KG1 (cell line): ENCODE results near the gene SPARCL1.

ENCODE experiments used
- DNase-seq: peaks from one replicate; lab custom pipeline; 2025; lab: John Stamatoyannopoulos, UW

The SPARCL1 gene

DNA sequence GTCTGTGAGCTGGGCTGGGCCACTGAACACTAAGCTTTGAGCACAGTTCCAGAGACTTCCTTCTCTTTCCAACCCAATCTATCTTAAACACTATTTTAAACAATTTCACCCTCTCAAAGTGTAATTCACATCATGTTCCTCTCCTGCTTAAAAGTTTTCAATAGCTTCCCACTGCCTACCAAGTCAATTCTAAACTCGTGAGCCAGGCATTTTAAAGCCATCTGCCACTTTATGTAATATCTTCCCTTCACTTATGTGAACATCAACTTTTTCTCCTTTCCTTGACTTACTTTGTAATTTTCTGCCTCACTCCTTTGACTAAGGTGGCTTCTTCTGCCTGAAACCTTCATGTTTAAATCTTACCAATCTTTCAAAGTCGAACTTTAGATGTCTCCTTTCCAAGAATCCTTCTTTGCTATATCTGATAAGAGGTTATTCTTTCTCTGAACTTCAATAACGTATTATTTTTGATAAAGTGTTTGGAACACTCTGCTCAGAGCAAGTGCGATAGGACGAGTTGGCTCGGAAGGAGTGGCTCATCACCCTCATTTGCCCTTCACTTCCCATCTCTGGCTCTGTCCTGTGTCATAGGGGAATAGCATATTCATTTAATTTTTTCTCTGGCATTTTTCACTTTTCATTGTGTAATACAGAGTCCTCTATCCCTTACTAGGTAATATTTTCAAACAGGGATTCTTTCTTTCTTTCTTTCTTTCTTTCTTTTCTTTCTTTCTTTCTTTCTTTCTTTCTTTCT lies 13.0 kb upstream of the SPARCL1 start:
- no peak for DNase-seq

DNA sequence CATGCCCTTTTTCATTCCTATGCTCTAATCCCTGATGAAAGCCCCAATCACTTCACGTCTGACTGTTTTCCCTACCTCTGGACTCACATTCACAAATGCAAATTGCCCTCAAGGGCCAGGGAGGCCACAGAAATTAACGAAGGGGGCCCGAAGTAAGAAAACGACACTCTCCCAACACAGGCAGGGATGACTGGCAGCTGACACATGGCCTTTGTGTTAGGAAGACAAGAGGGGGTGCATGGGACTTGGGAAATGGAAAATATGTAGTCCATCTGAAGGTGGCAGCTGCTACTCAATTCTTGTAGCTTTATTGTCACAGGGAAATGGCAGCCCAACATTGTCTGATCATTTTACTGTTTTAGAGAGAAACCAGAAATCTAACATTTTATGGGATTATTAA lies 12.3 kb upstream of the SPARCL1 start:
- no peak for DNase-seq

DNA sequence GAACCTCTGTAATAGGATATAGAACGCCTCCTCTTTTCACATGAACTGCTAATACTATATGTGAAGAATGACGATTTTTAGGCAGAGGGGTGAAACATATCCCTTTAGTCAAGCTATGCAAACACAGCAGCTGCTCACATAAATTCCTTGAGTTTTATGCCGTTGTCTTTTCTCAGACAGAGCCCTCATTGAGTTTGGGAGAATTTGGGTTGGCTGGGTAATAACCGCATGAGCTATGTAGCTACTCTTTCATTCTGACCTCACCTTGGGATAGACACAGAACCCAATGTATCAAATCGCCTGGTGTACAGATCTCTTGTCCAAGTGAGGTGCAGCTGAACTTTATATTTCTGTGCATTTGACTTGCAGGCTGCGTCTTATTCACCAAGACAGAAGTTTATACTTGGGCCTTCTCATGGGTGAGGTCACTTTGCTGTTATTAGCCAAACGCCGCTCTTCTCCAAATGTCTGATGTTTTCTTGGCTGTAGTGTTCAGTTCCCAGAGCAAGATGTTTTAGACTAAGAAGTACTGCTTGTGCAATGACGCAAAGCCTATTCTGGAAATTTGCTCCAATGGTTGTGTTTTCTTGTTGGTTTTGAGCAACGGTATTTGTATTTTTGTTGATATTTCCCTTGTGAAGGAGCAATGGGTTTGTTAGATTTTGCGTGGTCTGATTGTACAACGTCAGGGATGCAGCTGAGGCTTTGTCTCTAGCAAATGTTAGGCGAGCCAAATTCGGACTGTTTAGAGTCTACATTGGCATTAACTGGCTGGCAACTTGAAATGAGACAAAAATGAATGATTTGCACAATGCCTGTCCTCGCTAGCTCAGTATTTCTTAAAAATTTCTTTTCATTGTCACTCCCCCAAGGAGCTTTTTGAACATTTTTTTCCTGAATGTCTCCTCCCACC lies 11.2 kb upstream of the SPARCL1 start:
- DNase-seq: no peak

DNA sequence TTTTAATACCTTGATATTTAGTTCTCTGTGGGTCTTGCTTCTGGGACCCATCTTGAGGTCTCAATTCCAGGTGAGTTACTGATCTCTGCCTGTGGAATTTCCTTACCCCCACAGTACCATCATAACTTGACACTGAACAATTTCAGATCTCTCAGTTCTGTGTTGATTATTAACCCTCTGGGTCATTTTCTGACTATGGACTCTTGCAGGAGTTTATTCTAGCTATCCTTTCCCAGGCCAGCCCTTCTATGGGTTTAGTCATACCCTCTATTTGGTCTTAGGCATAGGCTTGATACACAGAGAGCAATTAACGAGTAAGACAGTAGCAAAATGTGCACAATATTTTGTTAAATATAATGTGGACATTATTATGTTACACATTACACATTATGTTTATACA lies 3.7 kb upstream of the SPARCL1 start:
- DNase-seq: no peak

DNA sequence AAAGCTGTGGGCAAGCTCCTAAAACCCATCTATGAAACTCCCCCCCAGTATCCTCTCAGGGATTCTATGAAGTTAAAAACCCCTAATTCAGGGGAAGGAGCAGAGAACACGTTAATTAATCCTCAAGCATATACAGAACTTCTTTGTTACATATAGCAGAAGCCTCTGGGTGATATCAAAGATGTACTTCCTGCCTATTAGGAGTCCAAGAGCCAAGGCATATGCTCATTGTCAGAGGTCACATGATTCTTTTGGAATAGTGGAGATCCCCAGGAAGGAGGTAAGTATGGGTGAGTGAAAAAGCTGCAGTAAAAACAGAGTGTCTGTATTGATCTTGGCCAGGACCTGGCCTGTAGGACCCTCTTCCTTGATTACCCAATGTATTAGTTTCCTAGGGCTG lies 2.9 kb upstream of the SPARCL1 start:
- DNase-seq: no peak

DNA sequence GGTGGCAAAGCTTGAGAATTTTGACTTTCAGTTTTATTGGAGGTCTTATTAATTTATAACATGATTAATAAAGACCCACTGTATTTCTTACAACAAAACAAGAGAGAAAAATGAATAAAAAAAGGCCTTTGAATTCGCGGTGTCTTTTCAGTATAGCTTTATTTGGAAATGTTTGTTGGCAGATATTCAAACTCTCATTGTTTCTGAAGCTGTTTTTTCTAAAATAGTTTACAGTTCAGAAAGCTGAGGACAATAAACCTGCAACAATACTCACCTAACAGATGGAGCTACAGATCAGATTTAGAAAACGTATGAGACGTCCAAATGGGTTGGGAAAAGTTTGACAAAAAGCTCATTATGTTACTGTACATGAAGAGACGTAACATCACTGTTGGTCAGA lies 2.4 kb upstream of the SPARCL1 start:
- DNase-seq: no peak

DNA sequence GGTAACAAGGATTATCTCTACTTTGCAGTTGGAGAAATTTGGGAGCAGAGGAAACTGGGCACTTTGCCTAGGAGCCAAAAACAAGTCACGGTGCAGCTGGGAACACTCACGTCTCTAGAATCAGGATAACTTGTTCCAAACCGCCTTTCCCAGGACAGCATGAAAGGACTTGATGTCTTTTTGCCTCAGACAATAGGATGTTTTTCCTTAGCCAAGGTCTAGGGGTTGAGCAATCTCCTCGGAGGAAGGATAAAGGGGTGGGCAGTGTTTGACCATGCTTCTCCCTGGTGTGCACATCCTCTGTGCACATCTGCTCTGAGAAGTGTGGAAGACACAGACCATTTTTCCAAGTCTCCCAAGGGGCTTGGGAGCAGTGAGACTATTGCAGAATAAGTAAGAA lies 1.7 kb upstream of the SPARCL1 start:
- no peak for DNase-seq

DNA sequence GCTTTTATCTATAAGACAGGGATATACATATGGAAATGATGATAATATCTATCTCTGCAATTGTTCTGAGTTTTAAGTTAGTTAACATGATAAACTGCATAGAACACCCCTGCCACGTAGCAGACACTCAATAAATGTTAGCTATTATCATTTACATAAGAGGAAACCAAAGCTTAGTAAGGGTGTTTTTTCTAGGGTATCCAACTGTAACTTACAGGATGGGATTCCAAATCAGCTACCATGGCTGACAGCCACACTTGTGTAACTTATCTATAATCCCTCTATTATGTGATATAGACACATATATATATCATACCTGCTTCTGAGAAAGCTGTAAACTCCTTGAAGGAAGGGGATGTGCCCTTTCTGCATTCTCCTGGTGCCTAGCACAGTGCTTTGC lies 1.1 kb upstream of the SPARCL1 start:
- DNase-seq: no peak

DNA sequence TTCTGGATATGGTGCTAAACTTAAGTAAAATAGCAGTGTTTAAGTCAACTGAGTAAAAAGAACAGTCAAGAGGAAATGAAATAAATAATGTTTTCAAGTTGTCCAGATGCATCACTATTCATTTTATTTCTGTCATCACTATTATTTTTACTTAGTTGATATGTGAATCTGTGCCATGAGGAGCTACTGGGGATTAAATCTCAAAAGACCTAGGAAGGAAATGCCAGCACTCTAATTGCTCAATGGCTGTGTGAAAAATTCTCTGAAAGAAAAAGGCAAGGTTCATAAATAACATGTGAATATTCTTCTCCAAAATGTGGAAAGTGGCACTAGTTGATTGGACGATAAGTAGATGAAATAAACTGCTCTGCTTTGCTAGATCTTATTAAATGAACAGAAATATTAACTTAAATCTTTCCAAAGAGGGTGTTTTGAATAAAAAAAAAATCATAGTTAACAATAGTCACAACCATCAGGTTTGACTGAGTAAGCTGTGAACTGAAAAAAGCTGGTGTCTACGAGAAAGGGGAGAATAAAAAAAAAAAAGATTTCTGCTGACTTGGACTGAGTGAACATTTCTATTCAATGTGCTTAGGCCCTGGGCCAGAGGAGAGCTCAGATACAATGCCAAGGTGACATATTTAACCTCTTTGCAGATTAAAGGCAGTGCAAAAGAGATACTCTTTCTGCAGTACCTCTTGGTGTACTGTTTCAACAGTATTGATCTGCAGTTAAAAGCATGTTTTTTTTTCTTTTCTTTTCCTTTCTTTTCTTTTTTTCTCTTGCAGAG lies 1.6 kb downstream of the SPARCL1 start:
- no peak for DNase-seq

DNA sequence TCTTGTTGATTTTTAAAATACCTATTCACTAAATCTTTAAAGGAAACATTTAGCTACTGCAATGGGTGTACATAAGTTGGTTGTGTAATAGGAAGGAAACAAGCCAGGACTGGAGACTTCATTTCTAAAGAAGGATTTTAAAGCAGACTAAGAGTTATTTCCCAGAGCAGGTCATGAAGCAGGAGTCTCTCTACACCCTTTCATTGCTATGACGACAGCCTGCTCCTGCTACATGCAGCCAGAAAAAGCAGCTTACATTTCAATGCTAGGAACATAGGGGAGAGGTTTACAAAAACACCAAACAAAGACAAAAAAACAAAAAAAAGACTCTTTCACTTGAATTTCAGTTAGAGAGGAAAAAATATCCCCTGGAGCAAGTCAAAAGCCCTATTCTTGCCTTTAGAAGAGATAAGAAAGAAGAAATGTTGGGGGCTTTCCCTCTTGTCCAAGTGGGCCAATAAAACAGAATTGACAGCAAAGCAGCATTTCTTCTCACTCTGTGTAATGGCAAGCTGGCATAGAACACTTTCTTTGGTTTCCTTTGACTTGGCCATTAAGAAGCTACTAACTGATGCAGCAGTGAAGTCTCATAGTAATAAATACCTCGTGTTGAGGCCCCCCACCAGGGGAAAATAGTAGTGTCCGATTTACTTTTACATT lies 3.4 kb downstream of the SPARCL1 start:
- DNase-seq: no peak

DNA sequence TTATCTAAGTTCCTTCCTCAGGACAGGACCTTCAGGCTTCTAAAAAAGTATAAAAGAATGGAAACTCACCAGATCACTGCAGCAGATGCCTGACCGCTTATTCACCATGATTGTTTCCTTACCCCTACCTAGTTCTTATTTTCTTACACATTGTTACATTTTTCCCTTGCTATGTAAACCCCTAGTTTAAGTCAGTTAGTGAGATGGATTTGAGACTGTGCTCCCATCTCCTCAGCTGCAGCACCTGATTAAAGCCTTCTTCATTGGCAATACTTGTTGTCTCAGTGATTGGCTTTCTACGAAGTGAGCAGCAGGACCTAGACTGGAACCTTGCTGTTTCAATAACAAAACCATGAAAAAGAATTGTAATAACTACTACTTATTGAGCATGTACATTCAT lies 4.7 kb downstream of the SPARCL1 start:
- no peak for DNase-seq

DNA sequence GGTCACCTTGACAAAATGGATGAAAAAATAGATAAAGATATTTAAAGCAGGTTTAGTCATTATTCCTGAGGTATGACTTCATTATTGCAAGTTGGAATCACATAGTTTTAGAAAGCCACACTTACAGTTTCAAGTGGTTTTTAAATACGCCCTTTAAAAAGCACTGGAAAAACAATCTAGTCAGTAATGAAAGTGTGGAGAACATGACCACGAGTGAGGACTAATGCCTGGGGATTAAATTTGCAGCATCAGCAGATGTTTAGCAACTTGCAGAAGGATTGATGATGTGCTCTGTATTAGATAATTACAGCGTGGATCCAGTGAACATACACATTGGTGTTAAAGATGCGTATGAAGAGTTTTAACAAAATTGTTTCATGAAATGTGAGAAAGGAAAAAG lies 5.9 kb downstream of the SPARCL1 start:
- no peak for DNase-seq

DNA sequence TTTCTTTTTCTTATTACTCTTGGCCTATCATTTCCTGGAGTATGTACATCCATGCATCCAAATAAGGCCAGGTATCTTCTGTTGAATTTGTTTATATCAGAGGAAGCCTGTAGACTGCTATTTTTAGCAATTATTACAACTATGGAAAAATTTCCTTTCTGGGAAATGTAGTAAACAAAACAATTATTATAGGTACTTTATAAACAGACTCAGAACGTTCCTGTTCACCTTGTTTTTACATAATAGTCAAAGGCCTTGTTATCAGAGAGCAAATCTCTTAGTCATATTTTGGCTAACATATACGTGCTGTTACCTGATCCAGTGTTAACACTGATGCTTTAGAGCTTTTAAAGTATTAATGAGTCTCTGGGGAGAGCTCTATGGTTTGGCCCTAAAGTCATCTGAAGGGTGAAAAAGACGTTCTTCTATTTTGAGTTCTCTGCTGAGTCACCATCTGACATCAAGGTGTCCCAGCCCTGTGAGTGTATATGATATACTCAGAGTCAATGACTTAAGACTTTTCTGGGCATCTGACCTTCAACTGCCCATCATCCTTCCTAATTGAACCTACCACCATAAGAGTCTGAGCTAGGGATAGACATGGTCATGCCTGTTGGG lies 7.3 kb downstream of the SPARCL1 start:
- DNase-seq: no peak

DNA sequence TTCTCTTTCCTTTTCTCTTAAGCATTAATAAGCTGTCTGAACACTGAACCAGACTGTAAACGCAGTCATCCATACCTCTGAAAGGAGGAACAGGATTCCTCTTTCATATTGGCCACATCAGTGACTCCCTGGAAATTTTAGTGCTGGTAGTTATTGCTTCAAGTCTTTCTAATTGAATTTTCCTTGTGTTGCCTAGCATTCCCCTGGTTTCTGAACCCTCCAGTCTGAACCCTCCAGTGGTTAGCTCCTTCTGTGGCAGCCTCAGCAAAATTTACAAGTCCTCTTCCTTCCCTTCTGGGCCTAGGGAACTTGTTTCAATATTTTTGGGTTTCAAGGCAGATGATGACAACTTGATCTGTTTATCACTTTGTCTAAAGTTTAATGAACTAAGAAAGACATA lies 7.9 kb downstream of the SPARCL1 start:
- DNase-seq: no peak

DNA sequence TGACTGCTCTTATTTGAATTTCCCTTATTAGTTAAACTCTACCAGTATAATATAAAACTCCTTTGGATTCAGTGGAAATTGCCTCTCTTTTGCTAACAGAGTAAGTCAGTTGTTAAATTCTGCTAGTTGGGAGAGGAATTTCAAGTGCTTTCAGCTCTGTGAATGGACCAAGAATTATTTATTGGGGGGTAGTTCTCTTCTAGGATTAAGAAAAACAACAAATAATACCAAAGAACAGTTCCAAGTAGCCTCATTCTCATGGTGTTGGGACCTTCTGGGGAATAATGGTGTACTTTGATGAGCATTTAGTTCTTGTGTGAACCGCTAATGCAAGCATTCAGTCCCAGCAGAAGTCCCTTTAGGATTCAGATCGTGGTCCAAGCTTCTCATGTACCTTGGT lies 11.6 kb downstream of the SPARCL1 start:
- DNase-seq: no peak

DNA sequence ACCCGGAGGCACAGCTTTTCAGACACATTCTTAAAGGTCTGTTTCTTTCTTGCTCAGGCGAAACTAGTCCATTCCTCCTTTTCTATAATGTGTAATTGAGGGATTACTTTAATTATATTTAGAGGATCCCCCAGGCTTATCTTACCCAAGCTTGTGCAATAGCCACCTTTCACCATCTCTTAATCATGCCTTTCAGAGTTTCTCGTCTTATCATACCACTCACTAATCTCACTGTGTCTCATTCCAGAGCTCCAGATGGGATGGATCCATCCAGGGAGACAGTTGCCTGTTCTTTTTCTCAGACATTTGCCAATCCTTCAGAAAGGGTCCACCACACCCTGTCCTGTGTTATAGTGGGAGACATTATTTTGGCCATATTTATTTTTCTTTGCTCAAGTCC lies 12.5 kb downstream of the SPARCL1 start:
- no peak for DNase-seq

DNA sequence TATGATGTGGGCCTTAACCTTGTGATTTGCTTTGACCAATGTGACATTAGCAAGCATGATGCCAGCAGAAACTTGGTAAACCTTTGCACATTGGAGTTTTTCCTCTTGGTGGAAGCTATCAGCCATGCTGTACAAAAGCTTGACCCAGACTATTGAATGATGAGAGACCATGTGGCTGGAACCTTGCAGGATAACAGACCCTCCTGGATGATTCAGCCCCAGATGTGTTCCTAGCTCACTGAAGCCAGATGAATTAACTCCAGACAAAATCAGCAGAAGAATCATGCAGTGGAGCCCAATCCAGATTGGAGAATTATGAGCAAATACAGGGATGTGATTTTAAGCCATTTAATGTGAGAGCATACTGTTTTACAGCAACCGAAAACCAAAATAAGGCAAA lies 16.8 kb downstream of the SPARCL1 start:
- no peak for DNase-seq

DNA sequence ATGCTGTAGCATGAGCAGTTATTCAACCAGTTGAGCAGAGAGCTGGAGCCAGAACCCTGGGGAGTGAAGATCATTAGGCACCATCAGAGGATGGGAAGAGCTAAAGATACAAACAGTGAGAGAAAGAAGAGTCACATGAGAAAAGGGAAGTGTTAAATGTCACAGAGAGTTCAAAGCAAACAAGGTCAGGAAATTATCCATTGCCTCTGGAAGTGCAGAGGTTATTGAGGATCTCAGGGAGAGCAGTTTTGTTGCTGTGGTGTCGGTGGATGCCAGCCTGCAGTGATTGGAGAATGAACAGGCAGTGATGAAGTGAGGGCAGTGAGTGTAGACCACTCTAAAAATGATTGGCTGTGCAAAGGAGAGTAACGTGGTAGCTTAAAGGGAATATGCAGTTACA lies 17.7 kb downstream of the SPARCL1 start:
- DNase-seq: no peak

DNA sequence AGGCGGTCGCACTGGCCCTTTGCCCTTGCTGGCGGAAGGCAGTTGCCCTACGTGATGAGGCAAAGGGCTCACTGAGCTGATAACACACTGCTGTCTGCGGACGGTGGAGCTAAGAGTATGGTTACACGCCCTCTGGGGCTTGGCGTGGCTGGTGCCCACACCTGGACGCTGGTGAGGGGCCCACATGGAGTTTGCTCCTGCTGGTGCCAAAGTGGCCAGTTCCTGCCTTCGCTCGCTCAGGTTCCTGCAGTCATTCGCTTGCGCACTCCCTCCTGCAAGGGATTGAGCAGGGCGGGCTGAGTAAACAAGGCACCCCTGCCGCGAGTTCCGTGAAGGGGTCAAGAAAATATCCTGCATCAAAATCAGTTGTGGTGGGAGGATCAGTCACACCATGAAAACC lies 18.4 kb downstream of the SPARCL1 start:
- no peak for DNase-seq

DNA sequence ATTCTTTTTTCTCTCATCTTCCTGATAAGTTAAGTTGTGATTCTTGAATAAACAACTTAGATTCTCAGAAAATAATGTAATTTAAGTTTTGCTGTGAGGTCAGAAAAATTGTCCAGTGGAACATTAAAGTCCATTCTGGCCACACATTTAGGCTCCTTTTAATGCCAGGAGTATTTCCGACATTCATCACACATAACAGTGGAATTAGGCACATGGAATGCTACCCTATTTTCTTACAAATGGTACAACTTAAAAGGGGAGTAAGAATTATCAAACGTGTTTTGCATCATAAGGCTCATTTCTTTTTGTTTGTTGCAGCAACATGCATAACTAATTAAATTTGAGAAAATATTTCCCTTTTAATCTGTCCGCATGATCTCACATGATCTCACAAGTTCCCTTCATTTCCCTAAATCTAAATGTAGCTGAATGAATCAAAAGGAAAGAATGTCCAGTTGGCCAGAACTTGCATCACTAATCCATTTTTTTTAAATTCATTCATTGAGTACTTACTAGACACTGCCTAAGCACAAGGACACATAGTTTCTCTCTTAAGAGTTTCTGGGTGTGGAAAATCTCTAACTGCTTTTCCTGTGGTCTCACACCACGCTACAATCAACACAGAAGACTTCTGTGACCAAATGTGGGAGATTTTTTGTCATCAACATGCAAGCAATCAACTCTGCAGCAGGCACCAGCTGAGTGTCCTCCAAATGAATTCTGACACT lies 22.0 kb downstream of the SPARCL1 start:
- DNase-seq: no peak

DNA sequence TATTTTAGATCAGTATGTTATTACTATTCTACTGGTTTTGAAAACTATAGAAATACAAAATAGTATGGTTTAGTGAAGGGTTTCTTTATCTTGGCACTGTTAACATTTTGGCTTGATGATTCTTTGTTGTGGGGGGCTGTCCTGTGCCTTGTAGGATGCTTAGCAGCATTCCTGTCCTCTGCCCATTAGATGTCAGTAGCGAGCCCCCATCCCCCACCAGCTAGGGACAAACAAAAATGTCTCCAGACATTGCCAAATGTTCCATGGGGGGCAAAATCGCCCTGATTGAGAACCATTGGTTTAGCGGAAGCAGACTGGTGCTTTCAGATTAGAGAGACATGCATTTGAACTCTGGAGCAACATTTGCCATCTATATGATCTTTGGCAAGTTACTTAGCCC lies 23.3 kb downstream of the SPARCL1 start:
- no peak for DNase-seq
